ENCODE results near the gene HLA-DQA1. TPM values are rescaled to one million over a fixed set of nuclear protein-coding genes. Genes with fewer than 3 reads are reported as not detected.
"Not testable (repeated sequence)": the region's sequence is repeated elsewhere in the genome, so short reads cannot be mapped to it uniquely, and the experiment has no call there.

The HLA-DQA1 gene
- total RNA-seq, 1 experiment from 2014 or later = not detected

- CTCF ChIA-PET = no interaction called here
- no peak overlapping the region for H3K4me3 ChIP-seq
- no peak overlapping the region for H3K4me2 ChIP-seq
- peaks cover 9% of the 10 kb centered on the region; the same call in 1 of the 2 replicates for H3K27me3 ChIP-seq (ENCODE audit: insufficient read depth, low read depth)
- intact Hi-C loops (cut with micrococcal nuclease; ENCODE audit: unreplicated experiment) = no loop called here
- H3K4me1 ChIP-seq (replicated peaks; ENCODE audit: insufficient read depth) = no peaks in the 10 kb centered on the region
- no TSS peak for BruUV-seq (replicated peaks)
- no peaks in the 10 kb centered on the region for H3K9me2 ChIP-seq (ENCODE audit: insufficient read depth)
- H3K79me2 ChIP-seq (ENCODE audit: low read depth) = no peaks in the 10 kb centered on the region
- H3K27ac ChIP-seq = no peak overlapping the region
- H4K20me1 ChIP-seq (ENCODE audit: insufficient read depth) = no peaks in the 10 kb centered on the region
- H3K36me3 ChIP-seq (ENCODE audit: low read depth) = no peaks in the 10 kb centered on the region
- DNase-seq = no peak
- no peak overlapping the region for H2AFZ ChIP-seq
- POLR2A ChIA-PET (ENCODE audit: unreplicated experiment) = no interaction called here
- TF ChIP-seq EZH2 (IDR thresholded peaks at IDR 0.05; ENCODE audit: low read depth) (no peak), CTCF (conservative IDR thresholded peaks at IDR 0.05) (no peak)
- no peaks in the 10 kb centered on the region for H3F3A ChIP-seq (ENCODE audit: insufficient read depth, low read depth)
- H3K9me3 ChIP-seq (ENCODE audit: insufficient read depth, low read depth) = no peaks in the 10 kb centered on the region
Observed at GRCh38 chr6:32669893-32670292, 32.7 kb downstream of the HLA-DQA1 start.

- BruUV-seq (replicated peaks); intact Hi-C loops (cut with micrococcal nuclease; ENCODE audit: unreplicated experiment); H2AFZ ChIP-seq; H3K4me1 ChIP-seq (replicated peaks; ENCODE audit: insufficient read depth); H3K4me2 ChIP-seq; H3K79me2 ChIP-seq (ENCODE audit: low read depth); H3K9me3 ChIP-seq (ENCODE audit: insufficient read depth, low read depth); CTCF ChIA-PET; H3K36me3 ChIP-seq (ENCODE audit: low read depth); H4K20me1 ChIP-seq (ENCODE audit: insufficient read depth); H3K4me3 ChIP-seq; H3F3A ChIP-seq (ENCODE audit: insufficient read depth, low read depth); H3K9me2 ChIP-seq (ENCODE audit: insufficient read depth); H3K27me3 ChIP-seq (ENCODE audit: insufficient read depth, low read depth); H3K27ac ChIP-seq; POLR2A ChIA-PET (ENCODE audit: unreplicated experiment); DNase-seq: not testable (repeated sequence)
Observed at GRCh38 chr6:32671908-32672307, 34.7 kb downstream of the HLA-DQA1 start.

- H3K27me3 ChIP-seq (ENCODE audit: insufficient read depth, low read depth); H4K20me1 ChIP-seq (ENCODE audit: insufficient read depth); H3K79me2 ChIP-seq (ENCODE audit: low read depth); H2AFZ ChIP-seq; intact Hi-C loops (cut with micrococcal nuclease; ENCODE audit: unreplicated experiment); CTCF ChIA-PET; POLR2A ChIA-PET (ENCODE audit: unreplicated experiment); DNase-seq; H3K9me3 ChIP-seq (ENCODE audit: insufficient read depth, low read depth); BruUV-seq (replicated peaks); H3K36me3 ChIP-seq (ENCODE audit: low read depth); H3K4me2 ChIP-seq; H3K4me1 ChIP-seq (replicated peaks; ENCODE audit: insufficient read depth); H3K27ac ChIP-seq; H3K4me3 ChIP-seq; H3K9me2 ChIP-seq (ENCODE audit: insufficient read depth); H3F3A ChIP-seq (ENCODE audit: insufficient read depth, low read depth): not testable (repeated sequence)
Observed at GRCh38 chr6:32674123-32674522, 36.9 kb downstream of the HLA-DQA1 start.

GRCh38 chr6:32679492-32679891 is 42.3 kb downstream of the HLA-DQA1 start:
- no peak overlapping the region for H2AFZ ChIP-seq
- no TSS peak for BruUV-seq (replicated peaks)
- no peaks in the 10 kb centered on the region for H3K79me2 ChIP-seq (ENCODE audit: low read depth)
- TF ChIP-seq EZH2 (IDR thresholded peaks at IDR 0.05; ENCODE audit: low read depth) (no peak), CTCF (conservative IDR thresholded peaks at IDR 0.05) (no peak)
- no peak overlapping the region for H3K27ac ChIP-seq
- no peak overlapping the region for H3K4me2 ChIP-seq
- DNase-seq = no peak
- ChIA-PET POLR2A (ENCODE audit: unreplicated experiment) (no interaction called here), CTCF (no interaction called here)
- H3K4me3 ChIP-seq = no peak overlapping the region
- no peaks in the 10 kb centered on the region for H3K9me2 ChIP-seq (ENCODE audit: insufficient read depth)
- H4K20me1 ChIP-seq (ENCODE audit: insufficient read depth) = no peaks in the 10 kb centered on the region
- no peaks in the 10 kb centered on the region for H3F3A ChIP-seq (ENCODE audit: insufficient read depth, low read depth)
- no peaks in the 10 kb centered on the region for H3K36me3 ChIP-seq (ENCODE audit: low read depth)
- intact Hi-C loops (cut with micrococcal nuclease; ENCODE audit: unreplicated experiment) = no loop called here
- H3K4me1 ChIP-seq (replicated peaks; ENCODE audit: insufficient read depth) = no peaks in the 10 kb centered on the region
- no peaks in the 10 kb centered on the region for H3K9me3 ChIP-seq (ENCODE audit: insufficient read depth, low read depth)
- H3K27me3 ChIP-seq (ENCODE audit: insufficient read depth, low read depth) = peaks cover 9% of the 10 kb centered on the region; the same call in 1 of the 2 replicates

All from PC-9 (cell line).